PC-9 (cell line): ENCODE measurements around the gene SGCD.

Experiments
- EZH2 ChIP-seq: fragments of 200-600 bp; sonication (generic); IDR thresholded peaks from 2 replicates; pipeline ENCODE4 v1.8.0; 2017; ENCODE audit warnings: antibody characterized with exemption, low read depth
- TF ChIP-seq, protein P1 (sequence below): fragments of 200-600 bp; sonication (generic); conservative IDR thresholded peaks from 2 replicates; pipeline ENCODE4 v1.6.1; 2017; ENCODE audit warnings: mixed run types, antibody characterized with exemption, mild to moderate bottlenecking, moderate library complexity

DNA sequence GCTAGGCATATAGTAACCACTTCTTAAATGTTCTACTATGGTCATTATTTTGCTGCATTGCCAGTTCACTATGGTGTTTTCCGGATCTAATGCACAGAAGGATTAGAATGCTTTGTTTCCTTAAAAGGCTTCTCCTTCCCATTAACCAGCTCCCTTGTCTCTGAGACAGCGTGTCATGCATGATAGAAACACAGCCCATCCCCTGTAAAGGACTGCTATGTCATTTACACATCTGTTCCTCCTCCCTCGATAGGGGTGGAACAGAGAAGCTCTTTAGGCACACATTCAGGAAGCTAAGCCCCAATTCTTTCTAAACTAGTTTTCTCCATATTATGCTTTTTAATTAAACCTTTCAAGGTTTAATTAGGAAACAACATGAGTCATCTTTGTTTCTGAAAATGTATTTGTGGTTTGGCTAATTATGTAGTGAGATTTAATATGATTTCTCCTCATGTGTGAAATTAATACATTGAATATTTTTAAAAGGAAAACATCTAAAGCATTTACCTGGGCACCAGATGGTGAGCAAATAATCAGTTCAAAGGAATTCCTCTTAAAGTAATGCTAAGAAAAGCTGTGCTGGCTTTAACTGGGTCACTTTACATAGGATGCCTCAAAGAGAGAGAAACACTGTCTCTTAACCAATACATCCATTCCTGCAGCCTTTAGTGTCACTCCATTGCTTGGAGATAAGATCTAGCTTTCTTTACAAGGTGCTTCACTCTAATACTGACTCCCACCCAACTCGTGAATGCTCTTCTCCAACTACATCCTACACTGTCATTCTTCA is 389.8 kb downstream of the SGCD start:
- TF ChIP-seq, protein P1, sequence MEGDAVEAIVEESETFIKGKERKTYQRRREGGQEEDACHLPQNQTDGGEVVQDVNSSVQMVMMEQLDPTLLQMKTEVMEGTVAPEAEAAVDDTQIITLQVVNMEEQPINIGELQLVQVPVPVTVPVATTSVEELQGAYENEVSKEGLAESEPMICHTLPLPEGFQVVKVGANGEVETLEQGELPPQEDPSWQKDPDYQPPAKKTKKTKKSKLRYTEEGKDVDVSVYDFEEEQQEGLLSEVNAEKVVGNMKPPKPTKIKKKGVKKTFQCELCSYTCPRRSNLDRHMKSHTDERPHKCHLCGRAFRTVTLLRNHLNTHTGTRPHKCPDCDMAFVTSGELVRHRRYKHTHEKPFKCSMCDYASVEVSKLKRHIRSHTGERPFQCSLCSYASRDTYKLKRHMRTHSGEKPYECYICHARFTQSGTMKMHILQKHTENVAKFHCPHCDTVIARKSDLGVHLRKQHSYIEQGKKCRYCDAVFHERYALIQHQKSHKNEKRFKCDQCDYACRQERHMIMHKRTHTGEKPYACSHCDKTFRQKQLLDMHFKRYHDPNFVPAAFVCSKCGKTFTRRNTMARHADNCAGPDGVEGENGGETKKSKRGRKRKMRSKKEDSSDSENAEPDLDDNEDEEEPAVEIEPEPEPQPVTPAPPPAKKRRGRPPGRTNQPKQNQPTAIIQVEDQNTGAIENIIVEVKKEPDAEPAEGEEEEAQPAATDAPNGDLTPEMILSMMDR: no peak
- TF ChIP-seq EZH2: no peak
